CD4-positive, CD25-positive, alpha-beta regulatory T cell (primary cell): ENCODE measurements around the gene DDA1. TPM values are rescaled to one million over a fixed set of nuclear protein-coding genes. Genes with fewer than 3 reads are reported as not detected.

Experiments used
- ATAC-seq, 2 donors: fragments of 150-1000 bp; cut with Tn5 transposase; one replicate each; pipeline ENCODE4 v1.10.0; 2021; ENCODE audit warnings: low read depth in 2 of 2, moderate number of reproducible peaks in 2 of 2, moderate library complexity in 1 of 2
- DNase-seq, 3 donors: peaks; one replicate each; pipeline versions ENCODE4 v3.0.0 to v3.0.0-alpha.2; 2012 to 2022; ENCODE audit warnings: mixed read lengths in 1 of 3
- H3K27ac ChIP-seq: one replicate; pipeline ENCODE4 v1.7.0; 2013; ENCODE audit warnings: mild to moderate bottlenecking, low read length; ENCODE audit not compliant: insufficient read depth, poor library complexity, severe bottlenecking
- H3K27me3 ChIP-seq: one replicate; pipeline ENCODE4 v1.7.0; 2013; ENCODE audit warnings: low read length; ENCODE audit not compliant: control insufficient read depth, insufficient read depth
- H3K36me3 ChIP-seq: one replicate; pipeline ENCODE4 v1.7.0; 2013; ENCODE audit warnings: mild to moderate bottlenecking, low read length, moderate library complexity; ENCODE audit not compliant: control insufficient read depth, insufficient read depth
- H3K4me1 ChIP-seq: 2 replicates; pipeline ENCODE4 v1.7.0; 2013; ENCODE audit warnings: mild to moderate bottlenecking, low read length; ENCODE audit not compliant: insufficient read depth, control insufficient read depth, poor library complexity, severe bottlenecking
- H3K4me3 ChIP-seq: one replicate; pipeline ENCODE4 v1.7.0; 2013; ENCODE audit warnings: low read depth, mild to moderate bottlenecking, low read length, moderate library complexity
- H3K9me3 ChIP-seq, 2 experiments: 1 replicate in 1 of 2; 2 replicates in 1 of 2; pipeline ENCODE4 v1.7.0; 2013; ENCODE audit warnings: low read length in 2 of 2, mild to moderate bottlenecking in 1 of 2, moderate library complexity in 1 of 2; ENCODE audit not compliant: control insufficient read depth in 2 of 2
- H3K27ac Mint-ChIP-seq, 3 donors: one replicate each; pipeline ENCODE4 v1.8.0; 2020 to 2022; ENCODE audit warnings: mild to moderate bottlenecking in 3 of 3, mixed read lengths in 3 of 3, moderate library complexity in 2 of 3
- H3K27me3 Mint-ChIP-seq: one replicate; pipeline ENCODE4 v1.8.0; 2022; ENCODE audit warnings: mild to moderate bottlenecking, mixed read lengths
- H3K36me3 Mint-ChIP-seq: one replicate; pipeline ENCODE4 v1.8.0; 2020; ENCODE audit warnings: mixed read lengths
- H3K4me1 Mint-ChIP-seq, 4 donors: one replicate each; pipeline ENCODE4 v1.8.0; 2020 to 2022; ENCODE audit warnings: mixed read lengths in 4 of 4, mild to moderate bottlenecking in 1 of 4
- H3K4me3 Mint-ChIP-seq, 4 donors: one replicate each; pipeline ENCODE4 v1.8.0; 2020 to 2022; ENCODE audit warnings: mild to moderate bottlenecking in 4 of 4, mixed read lengths in 4 of 4, moderate library complexity in 3 of 4
- H3K9me3 Mint-ChIP-seq, 7 donors: one replicate each; pipeline ENCODE4 v1.8.0; 2020 to 2022; ENCODE audit warnings: mixed read lengths in 7 of 7, mild to moderate bottlenecking in 3 of 7, moderate library complexity in 2 of 7
- polyA plus RNA-seq, 4 donors: library from polyadenylated mRNA; unstranded; fragments of 300-500 nt; fragmentation: Illumina TruSeq; gene quantifications; one replicate each; pipeline ENCODE4 v1.2.3, GENCODE V29; 2021
- total RNA-seq: library from RNA; stranded (reverse); gene quantifications from one replicate; pipeline ENCODE4 v1.2.3, GENCODE V29; 2022

DDA1 gene
- total and polyA plus RNA-seq, 5 donors from 2014 or later: 26.7 to 43.8 (median 33.3) TPM

GRCh38 chr19:17282488-17283125 lies 26.8 kb upstream of the DDA1 start:
- Mint-ChIP-seq H3K4me3 (peak overlapping the region; percentile 60 to 91 (median 79)), H3K27me3 (no peaks in the 10 kb centered on the region), H3K4me1 (peaks cover 0 to 11% (median 2%) of the 10 kb centered on the region in 4 donors), H3K27ac (no peak overlapping the region), H3K36me3 (peaks cover 2% of the 10 kb centered on the region), H3K9me3 (no peaks in the 10 kb centered on the region)
- peaks cover 6% of the 10 kb centered on the region for H3K36me3 ChIP-seq
- no peaks in the 10 kb centered on the region for H3K9me3 ChIP-seq
- no peaks in the 10 kb centered on the region for H3K27me3 ChIP-seq
- peak; percentile 87 to 88 for ATAC-seq
- peaks cover 15% of the 10 kb centered on the region for H3K4me1 ChIP-seq
- no peak overlapping the region for H3K27ac ChIP-seq
- DNase-seq: peak; percentile 64 to 80 (median 74)
- peak overlapping the region; percentile 15 for H3K4me3 ChIP-seq

DNA sequence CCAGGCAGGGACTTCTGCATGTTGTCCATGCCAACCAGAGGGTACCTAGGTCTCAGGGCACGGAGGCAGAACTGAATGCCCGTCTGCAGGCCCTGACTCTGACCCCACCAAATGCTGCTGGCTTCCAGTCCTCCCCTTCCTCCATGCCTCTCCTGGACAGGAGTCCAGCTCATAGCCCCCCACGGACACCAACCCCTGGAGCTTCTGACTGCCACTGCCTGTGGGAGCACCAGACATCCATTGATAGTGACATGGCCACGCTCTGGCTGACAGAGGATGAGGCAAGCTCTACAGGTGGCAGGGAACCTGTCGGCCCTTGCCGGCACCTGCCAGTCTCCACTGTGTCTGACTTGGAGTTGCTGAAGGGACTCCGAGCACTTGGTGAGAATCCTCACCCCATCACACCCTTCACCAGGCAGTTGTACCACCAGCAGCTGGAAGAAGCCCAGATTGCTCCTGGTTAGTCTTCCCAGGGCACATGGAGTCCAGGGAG lies 25.8 kb upstream of the DDA1 start:
- no peaks in the 10 kb centered on the region for H3K27me3 ChIP-seq
- H3K36me3 Mint-ChIP-seq: peaks cover 2% of the 10 kb centered on the region
- no peak overlapping the region for H3K4me3 ChIP-seq
- H3K9me3 ChIP-seq: no peaks in the 10 kb centered on the region
- no peak for DNase-seq
- peaks cover 15% of the 10 kb centered on the region for H3K4me1 ChIP-seq
- H3K4me1 Mint-ChIP-seq: peaks cover 0 to 11% (median 2%) of the 10 kb centered on the region in 4 donors
- ATAC-seq: no peak
- peaks cover 4% of the 10 kb centered on the region for H3K36me3 ChIP-seq
- H3K27ac Mint-ChIP-seq: no peak overlapping the region
- no peak overlapping the region for H3K4me3 Mint-ChIP-seq
- no peaks in the 10 kb centered on the region for H3K9me3 Mint-ChIP-seq
- H3K27ac ChIP-seq: no peak overlapping the region
- peaks cover 5% of the 10 kb centered on the region for H3K27me3 Mint-ChIP-seq

DNA sequence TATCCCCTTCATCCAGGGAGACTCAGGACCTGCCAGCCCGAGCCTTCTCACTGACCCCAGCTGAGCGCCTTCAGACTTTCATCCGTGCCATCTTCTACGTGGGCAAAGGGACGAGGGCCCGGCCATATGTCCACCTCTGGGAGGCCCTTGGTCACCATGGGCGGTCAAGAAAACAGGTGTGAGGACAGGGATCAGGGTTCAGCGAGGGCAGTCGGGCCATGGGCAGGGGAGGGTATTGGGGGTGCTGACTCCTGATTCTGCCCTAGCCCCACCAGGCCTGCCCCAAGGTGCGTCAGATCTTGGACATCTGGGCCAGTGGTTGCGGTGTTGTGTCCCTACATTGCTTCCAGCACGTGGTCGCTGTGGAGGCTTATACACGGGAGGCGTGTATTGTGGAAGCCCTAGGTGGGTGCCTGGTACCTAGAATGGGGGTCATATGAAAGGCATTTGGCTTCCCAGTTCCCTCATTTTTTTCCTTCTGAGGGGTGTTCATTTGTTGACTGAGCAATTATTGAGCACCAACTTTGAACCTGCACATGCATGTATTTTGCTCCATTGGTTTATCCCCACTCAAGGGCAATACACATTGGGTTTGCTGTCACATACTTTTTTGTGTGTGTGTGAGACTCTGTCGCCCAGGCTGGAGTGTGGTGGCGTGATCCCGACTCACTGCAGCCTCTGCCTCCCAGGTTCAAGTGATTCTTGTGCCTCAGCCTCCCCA lies 23.8 kb upstream of the DDA1 start:
- Mint-ChIP-seq H3K9me3 (peaks cover 0 to 1% (median 0%) of the 10 kb centered on the region in 7 donors), H3K36me3 (no peaks in the 10 kb centered on the region), H3K4me3 (no peak overlapping the region), H3K4me1 (peaks cover 0 to 11% (median 2%) of the 10 kb centered on the region in 4 donors), H3K27ac (no peak overlapping the region), H3K27me3 (peaks cover 11% of the 10 kb centered on the region)
- Histone ChIP-seq H3K9me3 (no peaks in the 10 kb centered on the region), H3K27me3 (no peaks in the 10 kb centered on the region), H3K36me3 (no peaks in the 10 kb centered on the region), H3K4me3 (no peak overlapping the region), H3K4me1 (peaks cover 15% of the 10 kb centered on the region), H3K27ac (no peak overlapping the region)
- DNase-seq: no peak
- no peak for ATAC-seq

DNA sequence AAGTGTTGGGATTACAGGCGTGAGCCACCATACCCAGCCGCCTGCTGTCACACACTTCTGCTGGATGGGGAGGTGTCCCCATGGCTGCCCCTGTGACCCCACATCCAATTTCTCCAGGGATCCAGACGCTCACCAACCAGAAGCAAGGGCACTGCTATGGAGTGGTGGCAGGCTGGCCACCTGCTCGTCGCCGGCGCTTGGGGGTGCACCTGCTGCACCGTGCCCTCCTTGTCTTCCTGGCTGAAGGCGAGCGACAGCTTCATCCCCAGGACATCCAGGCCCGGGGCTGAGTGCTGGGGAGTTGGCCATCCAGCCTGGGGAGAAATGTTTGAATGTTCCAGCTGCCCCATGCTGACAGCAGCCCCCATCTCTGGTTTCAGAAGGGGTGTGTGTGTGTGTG lies 23.1 kb upstream of the DDA1 start:
- Mint-ChIP-seq H3K9me3 (peaks cover 0 to 1% (median 0%) of the 10 kb centered on the region in 7 donors), H3K36me3 (no peaks in the 10 kb centered on the region), H3K4me3 (no peak overlapping the region), H3K4me1 (peaks cover 0 to 9% (median 2%) of the 10 kb centered on the region in 4 donors), H3K27ac (no peak overlapping the region), H3K27me3 (peaks cover 11% of the 10 kb centered on the region)
- Histone ChIP-seq H3K9me3 (no peaks in the 10 kb centered on the region), H3K36me3 (no peaks in the 10 kb centered on the region), H3K27ac (no peak overlapping the region), H3K4me3 (no peak overlapping the region), H3K4me1 (peaks cover 14% of the 10 kb centered on the region), H3K27me3 (no peaks in the 10 kb centered on the region)
- no peak for ATAC-seq
- DNase-seq: no peak

- Histone ChIP-seq H3K27ac (no peak overlapping the region), H3K4me1 (peaks cover 10% of the 10 kb centered on the region), H3K36me3 (no peaks in the 10 kb centered on the region), H3K9me3 (no peaks in the 10 kb centered on the region), H3K27me3 (no peaks in the 10 kb centered on the region), H3K4me3 (no peak overlapping the region)
- H3K27ac Mint-ChIP-seq: no peak overlapping the region
- no peak for DNase-seq
- H3K36me3 Mint-ChIP-seq: no peaks in the 10 kb centered on the region
- no peak for ATAC-seq
- peaks cover 0 to 1% (median 0%) of the 10 kb centered on the region in 7 donors for H3K9me3 Mint-ChIP-seq
- peaks cover 11% of the 10 kb centered on the region for H3K27me3 Mint-ChIP-seq
- H3K4me3 Mint-ChIP-seq: no peak overlapping the region
- H3K4me1 Mint-ChIP-seq: peaks cover 0 to 6% (median 2%) of the 10 kb centered on the region in 4 donors
Observed at GRCh38 chr19:17286752-17287151, 22.6 kb upstream of the DDA1 start.

DNA sequence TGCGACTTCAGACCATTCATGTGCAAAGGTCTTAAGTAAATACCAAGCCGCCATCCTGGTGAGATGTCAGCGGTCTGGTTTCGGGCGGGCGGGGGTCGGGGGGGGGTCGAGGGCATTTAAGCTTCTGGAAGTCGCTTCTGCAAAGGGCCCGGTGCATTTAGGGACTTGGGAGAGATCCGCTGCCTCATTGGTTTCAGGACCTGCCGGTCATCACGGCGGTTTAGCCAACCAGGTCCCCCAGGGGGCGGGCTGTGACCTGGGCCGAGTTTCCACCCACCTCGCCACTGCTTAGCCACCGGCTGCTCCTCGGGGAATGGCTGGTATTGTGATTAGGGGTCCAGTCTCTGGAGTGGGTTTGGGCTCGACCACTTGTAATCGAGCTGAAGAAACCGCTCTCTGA lies 19.9 kb upstream of the DDA1 start:
- no peaks in the 10 kb centered on the region for H3K36me3 ChIP-seq
- H3K36me3 Mint-ChIP-seq: no peaks in the 10 kb centered on the region
- no peak overlapping the region for H3K4me3 ChIP-seq
- no peak for ATAC-seq
- no peaks in the 10 kb centered on the region for H3K9me3 ChIP-seq
- H3K27me3 ChIP-seq: no peaks in the 10 kb centered on the region
- peaks cover 11% of the 10 kb centered on the region for H3K4me1 ChIP-seq
- H3K4me3 Mint-ChIP-seq: no peak overlapping the region
- H3K27me3 Mint-ChIP-seq: peaks cover 11% of the 10 kb centered on the region
- no peak overlapping the region for H3K27ac Mint-ChIP-seq
- H3K9me3 Mint-ChIP-seq: peaks cover 0 to 1% (median 0%) of the 10 kb centered on the region in 7 donors
- DNase-seq: peak in 1 of 3 donors; percentile 73
- no peak overlapping the region for H3K27ac ChIP-seq
- H3K4me1 Mint-ChIP-seq: peaks cover 0 to 5% (median 2%) of the 10 kb centered on the region in 4 donors

DNA sequence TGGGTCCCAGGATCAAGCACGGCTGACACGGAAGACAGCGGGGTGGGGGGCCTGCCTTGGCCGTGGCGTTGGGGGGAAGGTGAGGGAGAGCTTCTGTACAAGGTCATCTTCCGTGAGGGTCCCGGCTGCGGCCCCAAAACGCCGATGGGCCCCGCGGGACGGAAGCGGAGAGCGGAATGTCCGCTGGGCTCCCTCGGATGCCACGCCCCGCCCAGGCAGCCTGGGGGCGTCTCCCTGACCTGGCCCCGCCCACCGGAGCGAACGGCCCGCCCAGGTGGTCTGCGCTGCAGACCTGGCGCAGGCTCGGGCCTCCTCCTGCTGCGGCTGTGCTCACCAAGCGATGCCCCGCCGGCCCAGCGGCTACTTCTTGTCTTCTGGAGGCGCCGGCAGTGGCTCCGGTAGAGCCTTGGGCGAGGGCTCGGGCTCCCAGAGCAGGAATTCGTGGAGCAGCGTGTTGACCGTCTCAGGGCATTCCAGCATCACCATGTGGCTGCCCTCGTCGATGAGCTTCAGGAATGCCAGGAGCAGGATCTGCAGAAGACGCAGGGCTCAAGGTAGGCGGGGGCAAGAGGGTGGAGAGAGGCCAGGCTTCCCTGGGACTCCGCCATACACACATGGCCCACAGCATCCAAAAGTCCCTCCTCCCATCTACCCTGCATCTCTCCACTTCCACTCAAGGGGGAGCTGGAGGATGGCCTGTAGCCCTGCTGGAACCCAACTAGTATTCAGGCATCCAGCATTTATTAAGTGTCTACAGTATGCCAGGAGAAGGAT lies 16.9 kb upstream of the DDA1 start:
- H3K4me3 ChIP-seq: peak overlapping the region; percentile 66
- Mint-ChIP-seq H3K27ac (peak overlapping the region in 1 of 3 donors; percentile 59), H3K36me3 (no peaks in the 10 kb centered on the region), H3K27me3 (peaks cover 11% of the 10 kb centered on the region), H3K4me3 (peak overlapping the region; percentile 91 to 95 (median 92)), H3K9me3 (peaks cover 0 to 1% (median 0%) of the 10 kb centered on the region in 7 donors), H3K4me1 (peaks cover 0 to 5% (median 2%) of the 10 kb centered on the region in 4 donors)
- no peaks in the 10 kb centered on the region for H3K36me3 ChIP-seq
- ATAC-seq: peak; percentile 93 to 96
- H3K4me1 ChIP-seq: peaks cover 11% of the 10 kb centered on the region
- no peaks in the 10 kb centered on the region for H3K9me3 ChIP-seq
- peak; percentile 75 to 87 (median 79) for DNase-seq
- peak overlapping the region; percentile 23 for H3K27ac ChIP-seq
- no peaks in the 10 kb centered on the region for H3K27me3 ChIP-seq
